ENCODE data around the gene ZNF285.

GRCh38 chr19:44344255-44344654, 57.2 kb downstream of the ZNF285 start:
- TF ChIP-seq TAF1 (IDR thresholded peaks at IDR 0.05; ENCODE audit: borderline replicate concordance, low read depth, low read length), result no peak
- TF ChIP-seq POLR2A (IDR thresholded peaks at IDR 0.05; ENCODE audit: low read depth, low read length), result no peak

All from GM12892 (cell line).